ENCODE measurements around the gene CLUH.
A peak's percentile ranks its signal among the peaks of the same experiment; 100 is the strongest.

The CLUH gene, protein sequence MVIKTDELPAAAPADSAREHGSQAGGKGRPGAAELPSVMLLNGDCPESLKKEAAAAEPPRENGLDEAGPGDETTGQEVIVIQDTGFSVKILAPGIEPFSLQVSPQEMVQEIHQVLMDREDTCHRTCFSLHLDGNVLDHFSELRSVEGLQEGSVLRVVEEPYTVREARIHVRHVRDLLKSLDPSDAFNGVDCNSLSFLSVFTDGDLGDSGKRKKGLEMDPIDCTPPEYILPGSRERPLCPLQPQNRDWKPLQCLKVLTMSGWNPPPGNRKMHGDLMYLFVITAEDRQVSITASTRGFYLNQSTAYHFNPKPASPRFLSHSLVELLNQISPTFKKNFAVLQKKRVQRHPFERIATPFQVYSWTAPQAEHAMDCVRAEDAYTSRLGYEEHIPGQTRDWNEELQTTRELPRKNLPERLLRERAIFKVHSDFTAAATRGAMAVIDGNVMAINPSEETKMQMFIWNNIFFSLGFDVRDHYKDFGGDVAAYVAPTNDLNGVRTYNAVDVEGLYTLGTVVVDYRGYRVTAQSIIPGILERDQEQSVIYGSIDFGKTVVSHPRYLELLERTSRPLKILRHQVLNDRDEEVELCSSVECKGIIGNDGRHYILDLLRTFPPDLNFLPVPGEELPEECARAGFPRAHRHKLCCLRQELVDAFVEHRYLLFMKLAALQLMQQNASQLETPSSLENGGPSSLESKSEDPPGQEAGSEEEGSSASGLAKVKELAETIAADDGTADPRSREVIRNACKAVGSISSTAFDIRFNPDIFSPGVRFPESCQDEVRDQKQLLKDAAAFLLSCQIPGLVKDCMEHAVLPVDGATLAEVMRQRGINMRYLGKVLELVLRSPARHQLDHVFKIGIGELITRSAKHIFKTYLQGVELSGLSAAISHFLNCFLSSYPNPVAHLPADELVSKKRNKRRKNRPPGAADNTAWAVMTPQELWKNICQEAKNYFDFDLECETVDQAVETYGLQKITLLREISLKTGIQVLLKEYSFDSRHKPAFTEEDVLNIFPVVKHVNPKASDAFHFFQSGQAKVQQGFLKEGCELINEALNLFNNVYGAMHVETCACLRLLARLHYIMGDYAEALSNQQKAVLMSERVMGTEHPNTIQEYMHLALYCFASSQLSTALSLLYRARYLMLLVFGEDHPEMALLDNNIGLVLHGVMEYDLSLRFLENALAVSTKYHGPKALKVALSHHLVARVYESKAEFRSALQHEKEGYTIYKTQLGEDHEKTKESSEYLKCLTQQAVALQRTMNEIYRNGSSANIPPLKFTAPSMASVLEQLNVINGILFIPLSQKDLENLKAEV (N-terminal part only)

DNA sequence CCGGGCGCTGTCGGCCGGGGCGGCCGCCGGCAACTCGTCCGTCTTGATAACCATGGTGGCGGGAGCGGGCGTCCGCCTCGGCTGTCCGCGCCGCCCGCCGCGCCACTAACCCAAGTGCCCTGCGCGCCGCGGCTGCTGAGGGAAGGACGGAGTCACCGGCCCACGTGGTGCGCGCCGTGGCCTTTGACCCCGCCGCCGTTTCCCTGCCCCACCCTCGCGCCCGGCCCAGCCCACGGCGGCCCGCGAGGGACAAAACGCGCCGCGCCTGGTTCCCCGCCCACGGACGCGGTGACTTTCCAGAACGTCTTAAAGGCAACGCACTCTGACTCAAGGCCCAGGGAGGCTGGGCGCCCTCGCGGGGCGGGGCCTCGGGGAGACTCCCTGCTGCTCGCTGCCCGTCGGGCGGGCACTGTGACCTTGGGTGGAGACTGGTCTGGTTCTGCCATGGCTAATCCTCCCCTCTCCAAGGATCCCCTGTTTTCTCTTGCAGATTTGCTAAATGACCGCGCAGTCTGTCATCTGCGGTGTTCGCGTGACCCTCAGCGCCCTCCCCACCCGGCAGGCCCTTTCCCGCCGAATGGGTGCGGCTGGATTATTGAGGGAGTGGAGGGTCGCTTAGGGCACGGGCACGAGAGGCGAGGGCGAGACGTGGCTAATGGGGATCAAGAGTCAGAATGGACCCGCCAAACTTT lies at the start of gene CLUH:
CLUH (minus strand) TSS at position 157 of the 692 bp plus-strand sequence; CDS start at position 54, 103 bp downstream.
- DNase-seq = peak; percentile 97

DNA sequence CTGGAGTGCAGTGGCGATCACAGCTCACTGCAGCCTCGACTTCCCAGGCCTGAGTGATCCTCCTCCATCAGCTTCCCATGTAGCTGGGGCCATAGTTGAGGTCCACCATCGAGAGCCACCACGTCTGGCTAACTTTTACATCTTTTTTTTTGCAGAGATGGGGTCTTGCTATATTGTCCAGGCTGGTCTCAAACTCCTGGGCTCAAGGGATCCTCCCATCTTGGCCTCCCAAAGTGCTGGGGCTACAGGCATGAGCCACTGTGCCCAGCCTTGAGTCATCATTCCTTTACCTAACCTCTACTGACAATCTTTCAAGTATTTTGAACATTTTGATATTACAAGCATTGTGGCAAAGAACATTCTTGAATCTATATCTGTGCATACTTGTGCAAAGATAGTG lies 47.3 kb upstream of the CLUH start:
- no peak for DNase-seq

DNA sequence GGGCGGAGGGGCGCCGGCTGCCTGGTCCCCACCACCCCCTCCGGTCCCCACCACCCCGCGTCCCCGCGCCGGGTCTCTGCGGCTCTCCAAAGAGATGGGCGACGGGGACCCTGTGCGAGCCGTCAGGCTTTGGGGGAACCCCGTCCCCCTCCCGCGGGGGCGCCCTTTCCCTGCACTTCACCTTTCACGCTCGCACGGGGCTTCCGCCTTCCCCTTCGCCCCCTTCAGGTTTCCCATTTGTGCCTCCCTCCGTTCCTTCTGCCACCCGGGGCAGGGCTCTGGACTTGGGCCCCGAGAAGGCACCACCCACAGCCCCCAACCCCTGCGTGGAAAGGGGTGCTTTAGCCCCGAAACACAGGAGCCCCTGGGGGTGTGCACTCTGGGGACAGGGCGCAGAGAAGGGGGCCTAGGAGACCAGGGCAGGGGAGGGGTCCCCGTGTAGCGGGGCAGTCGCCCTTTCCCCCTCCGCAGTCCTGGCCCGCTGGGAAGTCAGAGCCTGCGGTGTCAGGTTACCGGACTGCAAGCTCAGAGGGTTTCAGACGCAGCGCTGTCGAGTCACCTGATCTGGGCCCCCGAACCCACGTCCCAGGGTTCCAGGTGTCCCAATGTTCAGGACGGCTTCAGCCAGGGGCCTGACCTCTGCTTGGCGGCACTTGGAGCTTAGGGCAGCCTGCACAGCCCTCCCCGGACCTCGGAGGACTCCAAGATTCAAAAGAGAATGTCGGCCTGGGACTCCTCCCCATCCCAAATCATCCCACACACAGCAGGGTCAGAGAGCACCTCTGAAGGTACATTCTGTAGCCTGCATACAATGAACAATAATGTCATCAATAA lies 44.5 kb upstream of the CLUH start:
- no peak for DNase-seq

DNA sequence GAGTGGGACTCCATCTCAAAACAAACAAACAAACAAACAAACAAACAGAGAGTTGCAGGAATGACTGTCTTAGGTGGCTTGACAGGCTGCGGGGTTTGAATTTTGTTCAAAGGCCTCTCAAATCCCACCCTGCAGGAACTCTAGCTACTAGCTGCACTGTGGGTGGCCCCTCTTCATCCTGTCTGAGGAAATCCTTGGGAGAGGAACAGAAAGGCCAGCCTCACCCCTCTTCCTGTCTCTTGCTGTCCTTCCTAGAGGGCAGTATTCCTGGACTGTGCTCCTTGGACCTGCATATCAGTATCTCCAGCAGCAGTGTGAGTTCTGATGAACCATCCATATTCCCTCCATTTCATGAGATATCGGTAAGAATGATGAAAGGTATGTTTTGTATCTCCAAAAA lies 39.9 kb upstream of the CLUH start:
- DNase-seq = no peak

DNA sequence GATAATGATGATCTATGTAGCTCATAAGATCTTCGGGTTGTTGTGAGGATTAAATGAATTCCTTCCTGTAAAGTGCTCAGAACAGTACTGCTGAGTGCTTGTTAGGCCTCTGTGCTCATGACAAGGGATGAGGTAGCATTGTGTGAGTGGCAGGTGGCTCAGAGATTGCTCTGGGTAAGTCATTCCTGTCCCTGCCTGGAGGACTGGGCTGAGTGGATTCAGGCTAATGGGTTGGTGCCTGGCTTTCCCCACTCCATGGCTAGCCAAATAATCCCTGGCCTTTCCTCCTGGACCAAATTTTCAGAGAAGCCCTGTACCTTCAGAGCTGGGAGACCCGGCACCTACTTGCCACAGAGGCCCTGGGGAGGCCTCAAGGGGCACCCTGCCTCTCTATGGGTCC lies 39.2 kb upstream of the CLUH start:
- DNase-seq = no peak

DNA sequence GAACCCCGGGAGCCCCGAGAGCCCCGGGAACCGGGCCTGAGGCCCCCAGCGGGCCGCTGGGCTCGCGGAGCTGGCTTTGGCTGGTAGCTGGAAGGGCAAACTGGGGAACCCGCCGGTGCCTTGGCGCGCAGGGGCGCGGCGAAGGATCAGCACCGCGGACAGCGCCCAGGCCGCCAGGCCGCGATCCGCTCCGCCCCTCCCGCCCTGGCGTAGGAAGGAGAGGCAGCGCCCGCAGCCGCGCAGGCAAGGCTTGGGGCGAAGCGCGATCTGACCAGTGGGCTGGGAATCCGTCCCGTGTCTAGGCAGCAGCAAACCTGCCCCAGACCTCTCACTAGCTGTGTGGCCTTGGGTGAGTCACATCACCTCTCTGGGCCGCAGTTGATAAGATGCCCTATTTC lies 38.2 kb upstream of the CLUH start:
- DNase-seq = peak; percentile 83

DNA sequence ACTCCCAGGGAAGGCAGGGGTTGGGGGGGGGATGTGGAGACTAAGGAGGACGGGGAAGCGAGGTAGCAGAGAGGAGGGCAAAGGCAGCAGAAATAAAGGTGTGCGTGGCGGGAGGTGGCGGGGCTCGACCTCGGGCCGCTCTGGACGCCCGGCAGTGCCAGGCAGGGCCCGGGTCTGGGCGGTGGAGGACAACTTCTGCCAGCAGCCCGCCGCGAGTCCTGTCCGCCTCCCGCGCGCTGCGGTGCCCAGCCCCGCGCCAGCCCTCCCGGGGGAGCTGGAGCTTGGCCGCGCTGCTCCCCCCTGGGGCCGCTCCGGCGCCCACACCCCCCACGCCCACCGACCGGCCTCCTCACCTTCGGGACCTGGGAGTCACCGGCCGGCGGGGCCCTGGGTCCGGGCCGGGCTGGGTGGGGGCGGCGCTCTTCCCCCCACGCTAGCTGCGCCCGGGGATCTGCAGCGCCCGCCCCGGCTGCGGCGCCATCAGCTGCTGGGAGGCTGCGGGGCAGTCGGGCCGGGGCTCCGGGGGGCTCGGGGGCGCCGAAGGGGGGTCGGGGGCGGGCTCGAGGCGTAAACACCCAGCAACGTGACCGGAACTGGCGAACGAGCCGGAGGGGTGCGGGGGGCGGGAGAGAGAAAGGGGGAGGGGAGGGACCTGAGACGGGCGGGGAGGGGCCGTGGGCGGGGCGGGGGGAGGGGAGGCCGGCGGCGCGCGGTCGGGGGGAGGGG lies 37.7 kb upstream of the CLUH start, which contains the start of gene CCDC92B:
CCDC92B (minus strand) TSS at position 595 of the 726 bp plus-strand sequence. CDS start 14,507 bp downstream, outside the sequence.
- no peak for DNase-seq

DNA sequence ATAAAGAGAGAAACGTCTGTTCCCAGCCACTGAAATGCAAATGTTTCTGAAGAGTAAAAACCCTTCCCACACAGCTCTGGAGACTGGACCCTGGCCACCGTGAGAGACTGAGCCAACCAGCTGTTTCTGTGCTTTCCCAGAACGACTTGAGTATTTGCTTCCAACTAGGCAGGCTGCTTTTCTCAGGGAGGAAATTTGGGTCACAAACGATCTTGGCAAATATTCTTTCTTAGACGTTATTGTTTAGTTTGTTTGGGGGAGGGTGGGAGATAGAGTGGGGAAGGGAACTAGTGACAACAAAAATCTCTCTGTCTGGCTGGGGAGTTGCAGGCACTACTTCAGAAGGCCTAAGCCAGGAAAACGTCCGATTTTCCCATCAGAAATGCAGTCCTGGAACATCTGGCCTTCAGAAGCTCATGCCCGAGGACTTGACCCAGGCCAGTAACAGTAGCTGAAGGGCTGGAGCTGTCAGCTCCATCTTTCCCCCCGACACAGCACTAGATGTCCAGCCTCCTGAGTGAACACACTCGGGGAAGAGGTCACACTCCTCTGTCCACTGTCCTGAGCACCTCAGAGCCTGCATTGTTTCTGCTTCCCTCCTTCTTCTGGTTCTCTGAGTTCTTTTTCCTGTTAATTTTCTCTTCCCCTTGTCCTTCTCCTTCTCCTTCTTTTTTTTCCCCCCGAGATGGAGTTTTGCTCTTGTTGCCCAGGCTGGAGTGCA lies 33.9 kb upstream of the CLUH start:
- DNase-seq = no peak

DNA sequence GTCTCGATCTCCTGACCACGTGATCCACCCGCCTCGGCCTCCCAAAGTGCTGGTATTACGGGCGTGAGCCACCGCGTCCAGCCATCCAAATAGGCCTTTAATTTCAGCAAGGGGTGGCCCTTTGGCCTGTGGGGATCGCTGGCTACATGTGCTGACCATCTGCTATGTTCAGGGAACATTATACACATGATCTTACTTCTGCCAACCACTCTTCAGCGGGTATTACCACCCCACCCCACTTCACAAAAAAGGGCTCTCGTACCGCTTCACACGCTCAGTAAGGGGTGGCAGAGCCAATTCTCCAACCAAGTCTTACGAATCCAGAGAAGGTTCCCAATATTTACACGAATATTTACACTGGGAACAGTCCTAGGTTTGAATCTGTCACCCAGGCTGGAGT lies 26.1 kb upstream of the CLUH start:
- DNase-seq = no peak

DNA sequence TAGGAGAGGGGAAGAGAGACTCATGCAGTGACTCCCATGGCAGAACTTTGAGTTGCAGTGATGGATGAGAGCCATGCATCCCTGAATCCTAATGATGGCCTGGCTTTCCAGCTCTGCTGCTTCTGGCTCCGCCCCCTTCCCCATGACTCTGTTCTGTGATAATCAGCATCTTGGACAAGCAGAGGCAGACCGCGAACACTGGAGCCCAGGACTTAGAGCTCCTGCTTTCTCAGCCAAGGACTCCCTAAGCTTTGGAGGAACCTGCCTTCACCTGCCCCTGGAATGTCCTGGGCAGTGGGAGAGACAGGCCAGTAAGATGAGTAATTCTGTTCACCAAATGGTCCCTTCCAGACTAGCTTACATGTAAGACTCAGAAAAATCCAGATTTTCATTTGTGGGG lies 25.4 kb upstream of the CLUH start:
- DNase-seq = no peak

DNA sequence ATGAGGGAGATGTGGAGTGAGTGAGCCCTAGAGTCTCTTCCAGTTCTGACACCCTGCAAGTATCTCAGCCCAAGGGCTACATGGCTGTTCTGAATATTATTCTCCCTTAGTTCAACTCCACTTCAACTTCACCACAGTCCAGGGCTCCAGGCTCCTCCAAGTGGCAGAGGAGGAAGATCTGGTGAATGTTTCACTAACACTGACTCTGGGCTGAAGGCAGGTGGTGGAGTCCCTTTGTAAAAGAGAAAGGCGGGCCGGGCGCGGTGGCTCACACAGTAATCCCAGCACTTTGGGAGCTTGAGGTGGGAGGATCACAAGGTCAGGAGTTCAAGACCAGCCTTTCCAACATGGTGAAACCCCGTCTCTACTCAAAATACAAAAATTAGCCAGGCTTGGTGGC lies 24.3 kb upstream of the CLUH start:
- no peak for DNase-seq

DNA sequence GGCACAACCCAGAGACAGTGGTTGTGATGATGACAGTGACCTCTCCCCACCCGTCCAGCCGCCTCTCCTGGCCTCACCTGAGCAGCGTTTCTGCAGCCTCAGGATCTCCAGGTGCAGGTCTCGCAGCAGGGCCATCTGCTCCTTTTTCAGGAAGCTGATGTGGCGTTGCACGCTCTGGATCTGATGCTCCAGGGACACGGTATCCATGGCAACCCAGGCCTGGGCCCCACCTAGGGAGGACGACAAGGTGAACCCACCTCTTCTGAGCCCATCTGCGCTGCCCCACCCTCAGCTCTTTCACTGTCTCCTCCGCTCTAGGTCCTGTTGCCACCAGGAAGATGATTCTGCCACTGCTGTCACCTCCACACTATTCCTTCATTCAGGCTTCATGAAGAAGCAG lies 23.4 kb upstream of the CLUH start:
- DNase-seq = no peak

DNA sequence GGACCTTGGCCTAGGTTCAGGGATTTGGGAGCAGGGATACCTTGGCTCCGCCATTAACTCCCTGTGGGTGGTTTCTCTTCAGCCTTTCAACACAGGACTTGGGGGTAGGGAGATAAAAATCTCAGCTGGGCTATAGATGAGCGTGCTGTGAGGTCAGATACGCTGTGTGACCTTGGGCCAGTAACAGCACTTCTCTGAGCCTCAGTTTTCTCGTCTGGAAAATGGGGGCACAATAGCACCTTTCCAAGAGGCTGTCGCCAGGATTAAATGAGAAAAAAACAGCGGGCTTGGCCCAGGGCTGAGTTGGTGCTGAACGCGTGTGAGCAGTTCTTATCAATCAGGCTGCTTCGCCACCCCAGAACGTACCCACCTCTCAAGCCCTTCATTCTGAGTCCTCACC lies 20.2 kb upstream of the CLUH start:
- no peak for DNase-seq

DNA sequence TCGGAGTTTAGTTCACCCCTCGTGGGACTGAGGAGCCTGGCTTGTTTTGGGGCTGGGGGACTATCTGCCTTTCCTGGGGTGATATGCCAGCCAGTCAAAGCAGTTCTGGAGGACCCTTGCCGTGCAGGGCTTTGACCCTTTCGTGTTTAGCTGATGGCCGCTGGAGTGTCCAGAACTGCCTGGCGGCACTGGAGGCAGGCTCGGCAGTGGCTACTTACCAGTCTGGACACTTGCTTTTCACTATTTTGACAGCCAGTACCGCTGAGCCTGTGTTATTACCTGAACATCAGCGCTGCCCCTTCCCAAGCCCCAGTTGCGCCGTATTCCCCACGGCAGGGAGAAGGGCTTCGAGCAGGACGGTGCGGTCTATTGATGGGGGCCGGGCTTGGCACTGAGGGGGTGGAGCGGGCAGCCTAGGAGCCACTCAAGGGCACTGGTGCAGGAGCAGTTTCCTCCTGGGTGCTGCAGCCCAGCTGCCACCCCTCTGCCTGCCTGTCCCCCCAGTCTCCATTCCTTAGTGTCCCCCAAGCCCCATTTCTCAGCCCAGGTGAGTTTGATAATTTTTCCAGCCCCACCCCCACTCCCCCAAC lies 19.3 kb upstream of the CLUH start:
- no peak for DNase-seq

DNA sequence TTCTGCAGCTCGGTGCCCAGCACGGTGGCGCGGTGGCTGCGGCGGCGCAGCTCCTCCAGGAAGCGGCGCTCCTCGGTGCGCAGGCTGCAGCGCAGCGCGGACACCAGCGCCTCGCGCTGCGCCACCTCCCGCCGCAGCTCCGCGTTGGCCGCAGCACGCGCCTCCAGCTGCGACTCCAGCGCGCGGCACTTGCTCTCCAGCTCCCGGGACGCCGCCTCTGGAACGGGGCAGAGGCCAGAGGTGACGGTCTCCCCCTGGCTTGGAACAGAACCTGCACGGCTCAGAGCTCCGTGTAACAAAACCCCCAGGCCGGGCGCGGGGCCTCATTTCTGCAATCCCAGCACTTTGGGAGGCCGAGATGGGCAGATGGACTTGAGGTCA lies 13.2 kb upstream of the CLUH start:
- DNase-seq = peak; percentile 57

DNA sequence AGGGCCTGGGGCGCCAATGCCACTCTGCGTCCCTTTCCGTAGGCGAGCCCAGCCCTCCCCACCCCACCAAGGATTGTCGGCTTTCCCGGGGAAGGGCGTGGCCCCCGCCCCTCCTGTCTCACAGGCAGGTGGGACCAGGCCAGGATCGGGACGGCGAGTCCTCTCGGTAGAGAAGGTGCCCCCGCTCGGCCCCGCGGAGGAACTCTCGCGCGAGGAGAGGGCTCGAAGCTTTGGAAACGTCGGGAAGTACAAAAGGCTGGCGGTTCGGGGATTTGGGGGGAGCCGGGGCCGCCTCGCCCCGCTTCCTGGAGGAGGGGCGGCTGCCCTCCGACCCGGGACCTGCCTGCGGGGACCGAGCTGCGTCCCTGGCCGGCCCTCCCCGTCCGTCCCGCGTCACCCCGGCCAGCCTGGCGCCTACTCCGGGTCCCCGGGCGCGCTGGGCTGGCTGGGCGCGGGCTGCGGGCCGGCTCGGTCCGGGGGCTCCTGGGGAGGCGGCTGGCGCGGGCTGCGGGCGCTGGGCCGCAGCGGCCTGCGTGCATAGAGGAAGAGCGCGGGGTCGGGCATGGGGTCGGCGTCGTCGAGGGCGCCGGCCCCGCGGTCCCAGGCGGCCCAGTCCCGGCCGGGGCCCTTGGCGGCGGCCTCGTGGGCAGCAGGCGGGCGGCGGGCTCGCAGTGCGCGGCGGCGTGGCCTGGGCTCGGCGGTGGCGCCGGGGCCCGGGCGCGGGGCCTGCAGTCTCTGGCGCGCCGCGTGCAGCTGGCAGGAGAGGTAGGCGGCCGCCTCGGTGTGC lies 12.6 kb upstream of the CLUH start:
- DNase-seq = no peak

DNA sequence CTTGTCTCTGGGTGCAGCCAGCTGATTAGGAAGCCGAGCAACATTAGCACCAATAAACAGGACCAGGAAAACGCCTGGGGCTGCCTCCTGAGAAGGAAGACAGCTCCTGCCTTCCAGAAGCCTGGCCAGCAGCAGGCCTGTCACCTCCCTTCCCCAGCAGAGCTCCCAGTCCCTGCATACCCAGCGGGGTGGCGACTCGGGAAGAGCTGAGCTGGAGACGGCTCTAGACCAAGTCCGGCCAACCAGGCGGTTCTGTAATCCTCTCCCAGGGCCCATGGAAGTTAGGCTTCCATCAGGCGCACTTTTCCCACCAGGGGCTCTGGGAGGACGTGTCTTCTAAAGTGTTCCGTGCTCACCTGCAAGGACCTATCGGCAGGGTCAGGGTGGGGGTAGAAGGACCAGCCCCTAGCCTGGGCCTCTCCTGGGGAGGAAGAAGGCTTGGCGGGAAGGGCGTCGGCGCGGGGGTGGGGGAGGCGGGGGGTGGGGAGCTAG lies 12.0 kb upstream of the CLUH start:
- no peak for DNase-seq

DNA sequence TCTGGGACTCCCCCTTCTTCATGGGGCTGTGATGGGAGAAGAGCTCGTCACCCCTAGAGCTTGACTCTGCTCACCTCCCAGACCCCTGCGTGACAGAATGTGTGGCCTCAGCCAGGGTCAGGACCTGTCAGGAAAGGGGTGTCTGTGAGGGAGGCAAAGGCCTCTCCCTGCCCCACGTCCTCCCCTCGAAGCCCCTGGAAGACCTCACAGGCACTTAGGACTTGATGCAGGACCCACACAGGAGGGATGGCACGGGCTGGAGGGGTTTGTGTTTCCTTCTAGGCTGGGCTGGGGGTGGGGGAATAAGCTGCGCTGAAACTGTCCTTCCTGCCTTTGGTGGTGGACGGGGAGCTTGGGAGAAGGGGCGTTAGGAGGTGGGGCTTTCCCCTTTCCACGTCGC lies 11.0 kb upstream of the CLUH start:
- DNase-seq = no peak

DNA sequence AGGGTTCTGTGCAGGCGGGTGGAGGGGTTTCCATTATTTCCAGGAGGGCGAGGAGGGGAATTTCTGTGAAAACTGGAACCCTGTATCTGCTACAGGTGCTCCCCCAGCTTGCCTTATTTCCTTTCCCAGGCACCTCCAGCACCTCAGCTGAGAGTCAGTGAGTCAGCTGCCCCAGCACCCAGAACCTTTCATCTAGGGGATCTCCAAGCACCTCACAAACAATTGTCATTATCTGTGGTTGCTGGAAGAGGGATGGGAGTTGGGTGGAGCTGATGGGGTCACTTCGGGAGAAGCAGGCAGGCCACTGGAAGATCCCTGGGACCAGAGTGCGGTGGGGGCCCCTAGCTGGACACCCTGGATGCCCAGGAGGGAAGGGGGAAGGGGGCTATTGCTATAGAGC lies 10.0 kb upstream of the CLUH start:
- no peak for DNase-seq

Measured in activated T-cell treated with anti-CD3 and anti-CD28 coated beads, Interleukin-2, amount 50 U/mL, for 1 hour (primary cell).